VCaP (cell line): ENCODE results near the gene DDAH1.
A peak's percentile ranks its signal among the peaks of the same experiment; 100 is the strongest.

Experiments
- H3K27ac ChIP-seq: fragments of 450-650 bp; 2 replicates; pipeline ENCODE4 v1.5.1; 2017
- CTCF ChIP-seq: fragments of 450-650 bp; conservative IDR thresholded peaks from 2 replicates; pipeline ENCODE4 v1.5.1; 2017; ENCODE audit warnings: mild to moderate bottlenecking, moderate library complexity

The DDAH1 gene

GRCh38 chr1:85494904-85495266, 29.9 kb upstream of the DDAH1 start:
- no peak overlapping the region for H3K27ac ChIP-seq
- TF ChIP-seq CTCF: peak; percentile 71

DNA sequence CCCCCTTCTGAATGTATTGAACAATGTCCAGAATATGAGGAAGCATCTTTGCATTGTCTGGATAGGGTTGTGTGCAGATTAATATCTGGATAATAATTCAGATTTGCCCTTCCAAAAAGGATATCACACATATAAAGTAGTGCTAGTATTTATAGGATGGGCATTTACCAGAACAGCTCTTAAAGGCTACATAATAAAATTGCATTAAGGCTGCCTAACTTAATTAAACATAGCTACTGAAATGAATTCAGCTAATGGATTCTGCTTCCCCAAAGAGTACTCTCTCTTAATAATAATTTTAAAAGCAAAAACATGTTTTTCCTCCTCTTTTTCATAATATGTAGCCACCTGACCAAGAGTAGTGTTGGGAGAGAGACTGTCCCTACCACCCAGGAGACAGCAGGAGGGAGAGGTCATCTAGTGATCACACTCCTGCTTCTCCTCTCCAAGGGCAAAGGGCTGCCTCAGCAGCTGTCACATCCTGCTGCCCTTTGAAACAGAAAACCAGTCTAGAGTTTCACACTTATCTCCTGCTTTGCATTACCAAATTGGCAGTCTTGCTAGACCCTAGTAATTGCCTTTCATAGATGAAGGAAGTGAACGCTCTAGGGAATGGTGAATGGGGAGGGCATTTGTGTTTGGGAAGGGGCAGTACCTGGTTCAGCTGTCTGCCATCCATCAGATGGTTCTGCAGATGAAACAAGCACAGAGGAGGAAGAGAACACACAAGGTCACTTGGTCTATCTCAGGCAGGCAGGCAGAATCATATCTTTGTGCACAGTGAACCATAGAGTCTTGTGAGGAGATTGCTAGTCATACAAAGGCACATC, 29.3 kb upstream of the DDAH1 start:
- no peak overlapping the region for H3K27ac ChIP-seq
- TF ChIP-seq CTCF: no peak

- no peak overlapping the region for H3K27ac ChIP-seq
- TF ChIP-seq CTCF: no peak
These were observed 25.5 kb upstream of the DDAH1 start for GRCh38 chr1:85490270-85490985.

- H3K27ac ChIP-seq: no peak overlapping the region
- TF ChIP-seq CTCF: no peak
These were observed 23.2 kb upstream of the DDAH1 start for GRCh38 chr1:85488126-85488525.

DNA sequence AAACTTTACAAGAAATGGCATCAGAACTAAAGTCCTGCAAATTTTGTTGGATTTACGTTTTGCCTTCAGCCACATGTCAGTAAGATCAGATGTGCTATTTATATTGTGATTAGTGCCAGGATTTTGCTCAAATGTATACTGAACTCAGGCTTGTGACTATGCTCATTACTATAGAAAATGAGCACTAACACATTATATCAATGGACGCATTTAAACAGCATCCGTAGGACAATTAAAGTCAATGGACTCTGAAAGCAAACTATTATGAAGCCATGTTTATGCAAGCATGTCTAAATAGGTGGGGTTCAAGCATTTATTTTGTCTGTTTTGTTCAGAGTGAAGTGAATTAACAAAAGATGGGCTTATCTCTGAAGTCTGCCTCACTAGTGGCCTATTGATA, 20.6 kb upstream of the DDAH1 start:
- H3K27ac ChIP-seq: no peak overlapping the region
- TF ChIP-seq CTCF: no peak

GRCh38 chr1:85484716-85485115, 19.8 kb upstream of the DDAH1 start:
- H3K27ac ChIP-seq: no peak overlapping the region
- no peak for TF ChIP-seq CTCF

GRCh38 chr1:85484264-85484663, 19.3 kb upstream of the DDAH1 start:
- no peak overlapping the region for H3K27ac ChIP-seq
- TF ChIP-seq CTCF: no peak
